Measurements from ENCODE around the gene DNAAF1.
"Not testable (repeated sequence)": the region's sequence is repeated elsewhere in the genome, so short reads cannot be mapped to it uniquely, and the experiment has no call there.

The DNAAF1 gene

GRCh38 chr16:84205123-84205522, 60.0 kb downstream of the DNAAF1 start:
- not testable (repeated sequence) for DNase-seq

GRCh38 chr16:84205976-84206691, 61.0 kb downstream of the DNAAF1 start:
- no peak for DNase-seq

- no peak for DNase-seq
Measured at GRCh38 chr16:84207251-84207650, 62.1 kb downstream of the DNAAF1 start.

- no peak for DNase-seq
Measured at GRCh38 chr16:84207879-84208278, 62.8 kb downstream of the DNAAF1 start.

- DNase-seq = no peak
Measured at GRCh38 chr16:84209989-84210388, 64.9 kb downstream of the DNAAF1 start.

GRCh38 chr16:84212154-84212553, 67.0 kb downstream of the DNAAF1 start:
- no peak for DNase-seq

- no peak for DNase-seq
Measured at GRCh38 chr16:84212631-84213030, 67.5 kb downstream of the DNAAF1 start.

GRCh38 chr16:84214451-84215066, 69.5 kb downstream of the DNAAF1 start:
- no peak for DNase-seq

- no peak for DNase-seq
Measured at GRCh38 chr16:84215531-84215930, 70.4 kb downstream of the DNAAF1 start.

- DNase-seq = not testable (repeated sequence)
Measured at GRCh38 chr16:84216144-84216543, 71.0 kb downstream of the DNAAF1 start.

GRCh38 chr16:84218176-84218823, 73.2 kb downstream of the DNAAF1 start:
- no peak for DNase-seq

- no peak for DNase-seq
Measured at GRCh38 chr16:84218956-84219355, 73.8 kb downstream of the DNAAF1 start.

- no peak for DNase-seq
Measured at GRCh38 chr16:84220851-84221250, 75.7 kb downstream of the DNAAF1 start.

GRCh38 chr16:84223456-84223855, 78.3 kb downstream of the DNAAF1 start:
- no peak for DNase-seq

- no peak for DNase-seq
Measured at GRCh38 chr16:84224554-84224953, 79.4 kb downstream of the DNAAF1 start.

- DNase-seq = no peak
Measured at GRCh38 chr16:84225126-84225525, 80.0 kb downstream of the DNAAF1 start.

- no peak for DNase-seq
Measured at GRCh38 chr16:84225571-84225970, 80.5 kb downstream of the DNAAF1 start.

GRCh38 chr16:84226026-84226425, 80.9 kb downstream of the DNAAF1 start:
- DNase-seq = no peak

Measured in amygdala (tissue), 56 donors.